Measurements from ENCODE around the gene MCM3AP. TPM values are rescaled to one million over a fixed set of nuclear protein-coding genes. Genes with fewer than 3 reads are reported as not detected.
A peak's percentile ranks its signal among the peaks of the same experiment; 100 is the strongest.
"Not testable (repeated sequence)": the region's sequence is repeated elsewhere in the genome, so short reads cannot be mapped to it uniquely, and the experiment has no call there.

The MCM3AP gene
- total RNA-seq, 2 donors from 2014 or later = 52.4 to 66.4 TPM

GRCh38 chr21:46227811-46228344, 57.5 kb downstream of the MCM3AP start:
- ATAC-seq (peak in 1 of 2 donors; percentile 7), DNase-seq (no peak)
- intact Hi-C loops (cut with DNase I) = loop anchor here in 1 of 2 donors (5.0 to 10.0 kb wide), 2 partner anchors 41 to 253 kb away; no protein-coding TSS in a partner anchor

- no peak for DNase-seq
- intact Hi-C loops (cut with DNase I) = loop anchor here in 1 of 2 donors (5.0 to 10.0 kb wide), 2 partner anchors 40 to 252 kb away; no protein-coding TSS in a partner anchor
- no peak for ATAC-seq
Observed at GRCh38 chr21:46226920-46227599, 58.4 kb downstream of the MCM3AP start.

- intact Hi-C loops (cut with DNase I) = loop anchor here in 1 of 2 donors (5.0 to 10.0 kb wide), 2 partner anchors 39 to 251 kb away; no protein-coding TSS in a partner anchor
- ATAC-seq = peak in 1 of 2 donors; percentile 9
Observed at GRCh38 chr21:46226146-46226545, 59.3 kb downstream of the MCM3AP start.

GRCh38 chr21:46223661-46224060, 61.8 kb downstream of the MCM3AP start:
- ATAC-seq, DNase-seq: not testable (repeated sequence)
- intact Hi-C loops (cut with DNase I) = loop anchor here in 1 of 2 donors (5.0 to 10.0 kb wide), 2 partner anchors 81 to 249 kb away; no protein-coding TSS in a partner anchor

More at GRCh38 chr21:46226146-46226545, 59.3 kb downstream of the MCM3AP start:
- DNase-seq = no peak

GRCh38 chr21:46223217-46223616, 62.2 kb downstream of the MCM3AP start:
- intact Hi-C loops (cut with DNase I) = loop anchor here in 1 of 2 donors (5.0 to 10.0 kb wide), 2 partner anchors 81 to 248 kb away; no protein-coding TSS in a partner anchor
- DNase-seq = no peak

GRCh38 chr21:46222436-46223116, 62.8 kb downstream of the MCM3AP start:
- no peak for ATAC-seq
- no peak for DNase-seq
- intact Hi-C loops (cut with DNase I) = loop anchor here in 1 of 2 donors (5.0 to 10.0 kb wide), 2 partner anchors 80 to 248 kb away; no protein-coding TSS in a partner anchor

More at GRCh38 chr21:46223217-46223616, 62.2 kb downstream of the MCM3AP start:
- ATAC-seq = no peak

GRCh38 chr21:46221664-46222435, 63.6 kb downstream of the MCM3AP start:
- ATAC-seq (peak; percentile 44 to 66), DNase-seq (no peak)
- intact Hi-C loops (cut with DNase I) = loop anchor here in 1 of 2 donors (5.0 to 10.0 kb wide), 2 partner anchors 80 to 247 kb away; no protein-coding TSS in a partner anchor

GRCh38 chr21:46220847-46221246, 64.6 kb downstream of the MCM3AP start:
- ATAC-seq = no peak
- intact Hi-C loops (cut with DNase I) = loop anchor here in 1 of 2 donors (5.0 to 10.0 kb wide), 2 partner anchors 79 to 246 kb away; no protein-coding TSS in a partner anchor
- no peak for DNase-seq

GRCh38 chr21:46220275-46220810, 65.1 kb downstream of the MCM3AP start:
- intact Hi-C loops (cut with DNase I) = loop anchor here in 1 of 2 donors (5.0 to 10.0 kb wide), 2 partner anchors 78 to 246 kb away; no protein-coding TSS in a partner anchor
- ATAC-seq = no peak
- DNase-seq = no peak

GRCh38 chr21:46219591-46220239, 65.7 kb downstream of the MCM3AP start:
- intact Hi-C loops (cut with DNase I) = loop anchor here in 1 of 2 donors (5.0 to 10.0 kb wide), 2 partner anchors 77 to 245 kb away; no protein-coding TSS in a partner anchor
- DNase-seq (no peak), ATAC-seq (peak; percentile 27 to 45)

GRCh38 chr21:46218906-46219590, 66.4 kb downstream of the MCM3AP start:
- DNase-seq = no peak
- no peak for ATAC-seq
- intact Hi-C loops (cut with DNase I) = no loop called here

- no peak for ATAC-seq
- intact Hi-C loops (cut with DNase I) = no loop called here
- DNase-seq = peak; percentile 16
Observed at GRCh38 chr21:46217511-46218196, 67.8 kb downstream of the MCM3AP start.

GRCh38 chr21:46216132-46216747, 69.2 kb downstream of the MCM3AP start:
- DNase-seq = peak; percentile 17
- no peak for ATAC-seq
- intact Hi-C loops (cut with DNase I) = no loop called here

- ATAC-seq (no peak), DNase-seq (peak; percentile 8)
- intact Hi-C loops (cut with DNase I) = no loop called here
Observed at GRCh38 chr21:46215436-46216131, 69.8 kb downstream of the MCM3AP start.

GRCh38 chr21:46214478-46215340, 70.7 kb downstream of the MCM3AP start:
- intact Hi-C loops (cut with DNase I) = no loop called here
- ATAC-seq (no peak), DNase-seq (peak; percentile 18)
